HL-60 (cell line): ENCODE data around the gene APBA2.

Source experiments
- DNase-seq, 2 experiments: peaks; one replicate each; pipeline ENCODE4 v3.0.0-alpha.2; 2010 to 2020; ENCODE audit warnings: low read depth in 1 of 2, low spot score in 1 of 2
- H3K27ac ChIP-seq: fragments of 250-450 bp; sonication (Bioruptor Pico); replicated peaks from 2 replicates; pipeline ENCODE4 v1.5.1; 2020; ENCODE audit warnings: mild to moderate bottlenecking, moderate library complexity
- H3K27me3 ChIP-seq: fragments of 250-450 bp; sonication (Bioruptor Pico); 2 replicates; pipeline ENCODE4 v1.5.1; 2021; ENCODE audit warnings: mild to moderate bottlenecking, moderate library complexity; ENCODE audit not compliant: insufficient read depth, poor library complexity, severe bottlenecking
- H3K4me3 ChIP-seq: replicated peaks from 2 replicates; pipeline ENCODE4 v1.5.1; 2011; ENCODE audit warnings: mild to moderate bottlenecking, control low read depth, low read length; ENCODE audit not compliant: insufficient read depth
- GABPA ChIP-seq: IDR thresholded peaks from 2 replicates; pipeline ENCODE4 v1.6.1; 2012; ENCODE audit warnings: low read depth
- POLR2AphosphoS5 ChIP-seq: IDR thresholded peaks from 2 replicates; pipeline ENCODE4 v1.6.1; 2012; ENCODE audit warnings: low read depth
- SPI1 ChIP-seq: IDR thresholded peaks from 2 replicates; pipeline ENCODE4 v1.6.1; 2012; ENCODE audit warnings: low read depth, mild to moderate bottlenecking, borderline replicate concordance
- TF ChIP-seq, protein P1 (sequence below): IDR thresholded peaks from one replicate; pipeline ENCODE4 v1.5.1; 2011; ENCODE audit warnings: low read length, control low read depth, inconsistent platforms; ENCODE audit not compliant: insufficient read depth
- TF ChIP-seq, protein P2 (sequence below): IDR thresholded peaks from 2 replicates; pipeline ENCODE4 v1.6.1; 2012; ENCODE audit warnings: low read depth; ENCODE audit not compliant: insufficient replicate concordance

The APBA2 gene

DNA sequence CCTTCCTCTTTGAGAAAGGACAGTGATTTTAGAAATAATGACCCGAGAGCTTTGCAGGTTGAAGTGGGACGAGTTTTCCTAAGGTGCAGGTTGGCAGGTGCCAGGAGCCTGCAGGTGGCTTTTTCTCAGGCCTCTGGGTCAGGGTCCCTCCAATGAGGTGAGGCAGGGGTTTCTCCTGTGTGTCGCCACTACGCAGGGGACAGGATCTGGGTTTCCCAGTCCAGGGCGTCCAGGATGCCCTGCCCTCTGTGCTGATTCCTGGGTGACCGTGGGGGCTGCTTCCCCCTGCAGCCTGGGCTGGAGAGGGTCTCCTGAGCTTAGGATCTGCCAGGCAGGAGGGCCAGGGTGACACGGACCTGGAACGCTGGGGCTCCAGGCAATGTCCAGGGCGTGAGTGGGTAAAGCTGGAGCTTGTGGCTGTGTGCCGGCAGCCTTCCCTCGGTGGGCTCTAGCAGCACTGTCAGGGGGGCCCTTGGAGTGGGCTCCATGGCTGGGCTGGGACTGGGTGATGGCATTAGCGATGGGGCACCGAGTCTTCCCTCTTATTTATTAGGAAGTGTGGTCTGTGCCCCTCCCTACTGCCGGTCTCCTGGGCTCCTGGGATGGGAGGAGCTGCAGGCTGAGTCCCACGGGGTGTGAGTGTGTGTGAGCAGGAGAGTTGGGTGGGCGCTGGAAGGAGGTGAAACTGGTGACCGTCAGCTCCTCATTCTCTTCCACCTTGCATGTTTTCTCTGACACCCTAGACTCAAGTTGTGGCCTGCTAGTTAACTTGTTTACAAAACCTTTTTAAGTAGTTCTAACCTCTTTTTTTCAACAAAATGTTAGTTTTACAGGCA, 1.8 kb downstream of the APBA2 start:
- TF ChIP-seq POLR2AphosphoS5 (no peak), GABPA (no peak), SPI1 (no peak)
- TF ChIP-seq, protein P1, sequence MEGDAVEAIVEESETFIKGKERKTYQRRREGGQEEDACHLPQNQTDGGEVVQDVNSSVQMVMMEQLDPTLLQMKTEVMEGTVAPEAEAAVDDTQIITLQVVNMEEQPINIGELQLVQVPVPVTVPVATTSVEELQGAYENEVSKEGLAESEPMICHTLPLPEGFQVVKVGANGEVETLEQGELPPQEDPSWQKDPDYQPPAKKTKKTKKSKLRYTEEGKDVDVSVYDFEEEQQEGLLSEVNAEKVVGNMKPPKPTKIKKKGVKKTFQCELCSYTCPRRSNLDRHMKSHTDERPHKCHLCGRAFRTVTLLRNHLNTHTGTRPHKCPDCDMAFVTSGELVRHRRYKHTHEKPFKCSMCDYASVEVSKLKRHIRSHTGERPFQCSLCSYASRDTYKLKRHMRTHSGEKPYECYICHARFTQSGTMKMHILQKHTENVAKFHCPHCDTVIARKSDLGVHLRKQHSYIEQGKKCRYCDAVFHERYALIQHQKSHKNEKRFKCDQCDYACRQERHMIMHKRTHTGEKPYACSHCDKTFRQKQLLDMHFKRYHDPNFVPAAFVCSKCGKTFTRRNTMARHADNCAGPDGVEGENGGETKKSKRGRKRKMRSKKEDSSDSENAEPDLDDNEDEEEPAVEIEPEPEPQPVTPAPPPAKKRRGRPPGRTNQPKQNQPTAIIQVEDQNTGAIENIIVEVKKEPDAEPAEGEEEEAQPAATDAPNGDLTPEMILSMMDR: no peak
- TF ChIP-seq, protein P2, sequence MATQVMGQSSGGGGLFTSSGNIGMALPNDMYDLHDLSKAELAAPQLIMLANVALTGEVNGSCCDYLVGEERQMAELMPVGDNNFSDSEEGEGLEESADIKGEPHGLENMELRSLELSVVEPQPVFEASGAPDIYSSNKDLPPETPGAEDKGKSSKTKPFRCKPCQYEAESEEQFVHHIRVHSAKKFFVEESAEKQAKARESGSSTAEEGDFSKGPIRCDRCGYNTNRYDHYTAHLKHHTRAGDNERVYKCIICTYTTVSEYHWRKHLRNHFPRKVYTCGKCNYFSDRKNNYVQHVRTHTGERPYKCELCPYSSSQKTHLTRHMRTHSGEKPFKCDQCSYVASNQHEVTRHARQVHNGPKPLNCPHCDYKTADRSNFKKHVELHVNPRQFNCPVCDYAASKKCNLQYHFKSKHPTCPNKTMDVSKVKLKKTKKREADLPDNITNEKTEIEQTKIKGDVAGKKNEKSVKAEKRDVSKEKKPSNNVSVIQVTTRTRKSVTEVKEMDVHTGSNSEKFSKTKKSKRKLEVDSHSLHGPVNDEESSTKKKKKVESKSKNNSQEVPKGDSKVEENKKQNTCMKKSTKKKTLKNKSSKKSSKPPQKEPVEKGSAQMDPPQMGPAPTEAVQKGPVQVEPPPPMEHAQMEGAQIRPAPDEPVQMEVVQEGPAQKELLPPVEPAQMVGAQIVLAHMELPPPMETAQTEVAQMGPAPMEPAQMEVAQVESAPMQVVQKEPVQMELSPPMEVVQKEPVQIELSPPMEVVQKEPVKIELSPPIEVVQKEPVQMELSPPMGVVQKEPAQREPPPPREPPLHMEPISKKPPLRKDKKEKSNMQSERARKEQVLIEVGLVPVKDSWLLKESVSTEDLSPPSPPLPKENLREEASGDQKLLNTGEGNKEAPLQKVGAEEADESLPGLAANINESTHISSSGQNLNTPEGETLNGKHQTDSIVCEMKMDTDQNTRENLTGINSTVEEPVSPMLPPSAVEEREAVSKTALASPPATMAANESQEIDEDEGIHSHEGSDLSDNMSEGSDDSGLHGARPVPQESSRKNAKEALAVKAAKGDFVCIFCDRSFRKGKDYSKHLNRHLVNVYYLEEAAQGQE: no peak
- peaks cover 19% of the 10 kb centered on the region for H3K27me3 ChIP-seq
- DNase-seq: no peak
- no peak overlapping the region for H3K27ac ChIP-seq
- no peak overlapping the region for H3K4me3 ChIP-seq

DNA sequence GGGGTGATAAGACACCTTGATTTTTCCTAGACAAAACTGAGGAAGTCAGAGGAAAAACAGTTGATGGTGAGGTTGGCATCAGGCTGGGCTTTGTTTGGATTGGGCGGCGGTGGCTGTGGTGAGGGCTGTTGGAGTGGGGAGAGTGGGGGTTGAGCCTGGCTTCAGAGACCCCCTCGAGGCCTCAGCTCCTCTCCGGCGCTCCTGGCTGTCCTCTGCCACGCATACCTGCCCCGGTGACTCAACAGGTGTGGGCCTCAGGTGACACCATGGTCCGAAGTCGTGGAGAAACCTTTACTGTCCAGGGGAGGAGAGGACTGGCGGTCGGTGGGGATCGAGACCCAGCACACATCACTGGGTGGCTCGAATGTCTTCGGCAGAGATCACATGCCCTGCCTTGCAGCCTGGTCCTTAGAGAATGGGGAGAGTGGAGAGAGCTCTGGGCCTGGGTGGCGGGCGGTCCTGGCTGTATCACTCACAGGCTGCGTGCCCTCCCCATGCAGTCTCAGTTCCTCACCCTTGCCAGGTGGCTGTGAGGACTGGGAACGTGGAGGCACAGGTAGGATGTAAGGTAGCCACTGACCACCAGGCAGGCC, 2.6 kb downstream of the APBA2 start:
- DNase-seq: no peak
- Histone ChIP-seq H3K4me3 (no peak overlapping the region), H3K27ac (no peak overlapping the region), H3K27me3 (peaks cover 19% of the 10 kb centered on the region)
- TF ChIP-seq GABPA (no peak), POLR2AphosphoS5 (no peak), SPI1 (no peak)
- TF ChIP-seq, protein P2: no peak
- TF ChIP-seq, protein P1: no peak

DNA sequence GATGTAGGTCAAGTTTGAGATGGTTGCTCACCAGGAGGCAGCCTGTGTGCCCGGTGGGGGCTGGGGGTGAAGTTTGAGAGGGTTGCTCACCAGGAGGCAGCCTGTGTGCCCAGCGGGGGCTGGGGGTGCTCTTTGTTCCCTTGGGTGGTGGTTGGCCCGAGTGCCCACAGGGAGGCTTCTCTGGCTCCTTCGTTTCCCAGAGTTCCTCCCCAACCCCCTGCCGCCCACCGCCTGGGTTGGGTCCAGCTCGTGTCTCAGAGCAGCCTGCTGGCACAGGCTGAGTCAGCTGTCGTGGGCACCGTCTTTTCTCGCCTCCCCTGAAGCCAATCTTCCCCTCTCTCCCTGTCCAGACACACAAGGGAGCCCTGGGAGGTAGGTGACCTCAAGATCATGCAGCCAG, 3.1 kb downstream of the APBA2 start:
- Histone ChIP-seq H3K27me3 (peaks cover 19% of the 10 kb centered on the region), H3K27ac (no peak overlapping the region), H3K4me3 (no peak overlapping the region)
- TF ChIP-seq, protein P1: no peak
- TF ChIP-seq, protein P2: no peak
- TF ChIP-seq GABPA (no peak), SPI1 (no peak), POLR2AphosphoS5 (no peak)
- no peak for DNase-seq
